Hippocampal formation (tissue), 2 donors: ENCODE measurements around the gene PPRC1.
"Not testable (repeated sequence)": the region's sequence is repeated elsewhere in the genome, so short reads cannot be mapped to it uniquely, and the experiment has no call there.

ENCODE experiments used
- DNase-seq, 2 donors: peaks; one replicate each; lab custom pipeline; 2025; lab: John Stamatoyannopoulos, UW

The PPRC1 gene

DNA sequence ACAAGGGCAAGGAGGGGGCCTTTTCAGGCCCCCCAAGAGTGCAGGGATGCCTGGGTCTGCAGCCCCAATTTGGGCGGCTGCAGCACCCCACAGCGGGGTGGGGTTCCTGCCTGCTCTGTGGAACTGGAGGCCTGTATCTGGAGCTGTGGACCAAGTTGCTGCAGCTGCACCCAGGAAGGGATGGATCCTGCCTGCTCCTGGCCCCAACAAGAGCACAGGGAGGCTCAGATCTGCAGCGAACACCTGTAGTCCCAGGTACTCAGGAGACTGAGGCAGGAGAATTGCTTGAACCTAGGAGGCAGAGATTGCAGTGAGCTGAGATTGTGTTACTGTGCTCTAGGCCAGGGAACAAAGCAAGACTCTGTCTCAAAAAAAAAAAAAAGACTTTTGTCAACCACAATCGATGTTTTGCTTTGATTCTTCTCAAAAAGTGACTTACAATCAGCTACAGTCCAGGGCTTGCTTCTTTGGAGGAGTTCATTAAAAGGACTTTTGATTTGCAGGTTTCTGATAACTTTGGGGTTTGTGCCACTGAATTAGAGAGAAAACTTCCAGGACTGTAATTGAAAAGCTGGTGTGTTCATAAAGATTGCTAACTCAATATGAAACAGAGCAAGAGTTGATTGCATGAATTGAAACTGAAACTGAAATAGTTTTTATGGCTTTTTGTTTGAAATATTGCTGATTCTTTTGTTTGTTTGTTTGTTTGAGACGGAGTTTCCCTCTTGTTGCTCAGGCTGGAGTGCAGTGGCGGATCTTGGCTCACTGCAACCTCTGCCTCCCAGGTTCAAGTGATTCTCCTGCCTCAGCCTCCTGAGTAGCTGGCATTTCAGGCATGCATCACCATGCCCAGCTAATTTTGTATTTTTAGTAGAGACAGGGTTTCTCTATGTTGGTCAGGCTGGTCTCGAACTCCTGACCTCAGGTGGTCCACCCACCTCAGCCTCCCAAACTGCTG, 56.4 kb downstream of the PPRC1 start:
- DNase-seq: not testable (repeated sequence)

DNA sequence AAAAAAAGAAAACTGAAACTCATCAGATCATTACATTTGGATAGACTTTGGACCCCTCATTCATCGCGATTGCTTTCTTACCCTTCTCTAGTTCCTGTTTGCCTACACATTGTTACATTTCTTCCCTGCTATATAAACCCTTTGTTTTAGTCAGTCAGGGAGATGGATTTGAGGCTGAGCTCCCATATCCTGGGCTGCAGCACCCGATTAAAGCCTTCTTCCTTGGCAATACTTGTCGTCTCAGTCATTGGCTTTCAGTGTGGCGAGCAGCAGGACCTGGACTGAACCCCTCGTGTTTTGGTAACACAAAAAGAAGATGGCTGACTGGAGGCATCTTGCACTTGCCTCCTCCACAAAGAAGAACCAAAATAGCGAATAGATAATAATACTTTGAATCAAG, 59.1 kb downstream of the PPRC1 start:
- DNase-seq: no peak

- no peak for DNase-seq
Measured at GRCh38 chr10:102195296-102195870, 62.5 kb downstream of the PPRC1 start.

DNA sequence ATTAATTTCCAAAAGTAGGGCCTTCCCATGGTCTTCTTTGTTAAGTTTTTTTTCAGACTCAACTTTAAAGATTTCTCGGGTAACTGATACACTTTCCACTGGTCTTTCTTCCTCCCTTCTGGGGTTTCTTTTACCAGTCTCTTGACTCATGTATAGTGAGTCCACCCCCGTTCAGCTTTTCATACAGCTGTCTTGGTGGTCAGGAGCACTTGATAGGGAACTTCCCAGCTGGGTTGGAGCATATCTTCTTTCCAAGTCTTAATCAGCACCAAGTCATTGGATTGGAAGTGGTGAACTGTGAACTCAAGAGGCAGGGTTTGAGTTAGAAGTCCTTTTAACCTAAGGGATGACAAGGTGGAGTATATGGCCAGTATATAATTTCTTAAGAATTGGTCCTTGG, 64.1 kb downstream of the PPRC1 start:
- no peak for DNase-seq

DNA sequence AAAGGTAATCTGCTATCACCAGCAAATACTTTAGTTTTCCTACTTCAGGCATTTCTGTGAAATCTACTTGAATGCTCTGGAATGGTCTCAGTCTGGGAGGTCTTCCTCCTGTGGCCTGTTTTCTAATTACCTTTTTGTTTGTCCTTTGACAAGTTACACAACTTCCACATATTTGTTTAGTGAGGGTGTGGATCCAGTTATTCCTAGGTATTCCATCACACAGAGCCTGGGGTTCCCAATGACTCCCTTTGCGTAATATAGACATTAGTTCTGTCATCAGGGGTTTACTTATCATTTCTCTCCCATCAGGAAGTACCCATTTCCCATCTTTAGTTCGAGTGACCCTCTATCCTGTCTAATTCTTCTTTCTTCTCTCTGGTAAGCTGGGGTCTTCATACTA, 65.2 kb downstream of the PPRC1 start:
- no peak for DNase-seq
